DND-41 (cell line): ENCODE measurements around the gene SLX4IP.

Experiments used
- CTCF ChIP-seq: IDR thresholded peaks from 2 replicates; pipeline ENCODE4 v1.5.1; 2012; ENCODE audit warnings: borderline replicate concordance, low read length, moderate library complexity, mild to moderate bottlenecking; ENCODE audit not compliant: poor library complexity, severe bottlenecking; ENCODE audit errors: extremely low read depth
- EZH2 ChIP-seq: IDR thresholded peaks from 3 replicates; pipeline ENCODE4 v1.6.1; 2012; ENCODE audit warnings: borderline replicate concordance, low read depth, mild to moderate bottlenecking, moderate library complexity, low read length, inconsistent platforms; ENCODE audit not compliant: severe bottlenecking

DNA sequence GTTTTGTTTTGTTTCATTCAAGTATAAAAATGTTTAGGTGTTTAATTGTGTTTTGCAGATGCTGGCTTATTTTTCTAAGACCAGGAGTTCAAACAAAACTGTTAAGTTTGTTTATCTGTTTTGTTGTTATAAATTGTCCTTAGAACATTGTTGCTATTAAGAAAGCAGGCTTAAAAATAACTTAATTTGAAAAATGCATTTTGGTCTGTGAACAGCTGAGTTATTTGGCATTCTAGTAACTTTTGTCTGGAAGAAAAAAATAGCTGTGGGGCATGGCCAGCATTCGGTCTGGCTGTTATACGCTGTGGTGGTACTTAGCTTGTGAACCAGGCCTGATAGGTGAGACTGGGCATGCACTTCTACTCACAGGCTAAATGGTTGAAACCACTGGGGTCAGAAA, 37.8 kb downstream of the SLX4IP start:
- TF ChIP-seq CTCF: no peak
- TF ChIP-seq EZH2: no peak
